Progenitor cell of endocrine pancreas (in vitro differentiated cells): ENCODE data around the gene CEP85. TPM values are rescaled to one million over a fixed set of nuclear protein-coding genes. Genes with fewer than 3 reads are reported as not detected.

Experiments used
- DNase-seq: peaks from one replicate; pipeline ENCODE4 v3.0.0; 2021; ENCODE audit warnings: low spot score; ENCODE audit not compliant: unreplicated experiment
- H3K27ac Mint-ChIP-seq: 2 replicates; pipeline ENCODE4 v1.8.0; 2021; ENCODE audit warnings: mild to moderate bottlenecking, moderate library complexity, mixed read lengths
- H3K27me3 Mint-ChIP-seq: 2 replicates; pipeline ENCODE4 v1.8.0; 2021; ENCODE audit warnings: mixed read lengths
- H3K36me3 Mint-ChIP-seq: 2 replicates; pipeline ENCODE4 v1.8.0; 2022; ENCODE audit warnings: mixed read lengths; ENCODE audit not compliant: insufficient read depth
- H3K4me1 Mint-ChIP-seq: 2 replicates; pipeline ENCODE4 v1.8.0; 2021; ENCODE audit warnings: low read depth, mixed read lengths
- H3K4me3 Mint-ChIP-seq: 2 replicates; pipeline ENCODE4 v1.8.0; 2021; ENCODE audit warnings: low read depth, mild to moderate bottlenecking, moderate library complexity, mixed read lengths
- H3K9me3 Mint-ChIP-seq: 2 replicates; pipeline ENCODE4 v1.8.0; 2021; ENCODE audit warnings: low read depth, mixed read lengths
- total RNA-seq: library from RNA; stranded (reverse); gene quantifications from 2 replicates; pipeline ENCODE4 v1.2.1, GENCODE V29; 2021
- TF ChIP-seq, protein P1 (sequence below): fragments of 200-600 bp; sonication (generic); IDR thresholded peaks from one replicate; pipeline ENCODE4 v1.5.0; 2021; ENCODE audit warnings: antibody characterized with exemption, mild to moderate bottlenecking; ENCODE audit not compliant: unreplicated experiment

CEP85 gene
- total RNA-seq, 1 donor from 2014 or later = 21.3 TPM

- H3K4me3 Mint-ChIP-seq = no peak overlapping the region
- TF ChIP-seq, protein P1, sequence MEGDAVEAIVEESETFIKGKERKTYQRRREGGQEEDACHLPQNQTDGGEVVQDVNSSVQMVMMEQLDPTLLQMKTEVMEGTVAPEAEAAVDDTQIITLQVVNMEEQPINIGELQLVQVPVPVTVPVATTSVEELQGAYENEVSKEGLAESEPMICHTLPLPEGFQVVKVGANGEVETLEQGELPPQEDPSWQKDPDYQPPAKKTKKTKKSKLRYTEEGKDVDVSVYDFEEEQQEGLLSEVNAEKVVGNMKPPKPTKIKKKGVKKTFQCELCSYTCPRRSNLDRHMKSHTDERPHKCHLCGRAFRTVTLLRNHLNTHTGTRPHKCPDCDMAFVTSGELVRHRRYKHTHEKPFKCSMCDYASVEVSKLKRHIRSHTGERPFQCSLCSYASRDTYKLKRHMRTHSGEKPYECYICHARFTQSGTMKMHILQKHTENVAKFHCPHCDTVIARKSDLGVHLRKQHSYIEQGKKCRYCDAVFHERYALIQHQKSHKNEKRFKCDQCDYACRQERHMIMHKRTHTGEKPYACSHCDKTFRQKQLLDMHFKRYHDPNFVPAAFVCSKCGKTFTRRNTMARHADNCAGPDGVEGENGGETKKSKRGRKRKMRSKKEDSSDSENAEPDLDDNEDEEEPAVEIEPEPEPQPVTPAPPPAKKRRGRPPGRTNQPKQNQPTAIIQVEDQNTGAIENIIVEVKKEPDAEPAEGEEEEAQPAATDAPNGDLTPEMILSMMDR = no peak
- H3K27ac Mint-ChIP-seq = no peak overlapping the region
- peaks cover 1% of the 10 kb centered on the region for H3K4me1 Mint-ChIP-seq
- no peaks in the 10 kb centered on the region for H3K9me3 Mint-ChIP-seq
- no peaks in the 10 kb centered on the region for H3K27me3 Mint-ChIP-seq
- H3K36me3 Mint-ChIP-seq = peaks cover 3% of the 10 kb centered on the region
- no peak for DNase-seq
Observed at GRCh38 chr1:26288311-26288941, 54.4 kb downstream of the CEP85 start.

DNA sequence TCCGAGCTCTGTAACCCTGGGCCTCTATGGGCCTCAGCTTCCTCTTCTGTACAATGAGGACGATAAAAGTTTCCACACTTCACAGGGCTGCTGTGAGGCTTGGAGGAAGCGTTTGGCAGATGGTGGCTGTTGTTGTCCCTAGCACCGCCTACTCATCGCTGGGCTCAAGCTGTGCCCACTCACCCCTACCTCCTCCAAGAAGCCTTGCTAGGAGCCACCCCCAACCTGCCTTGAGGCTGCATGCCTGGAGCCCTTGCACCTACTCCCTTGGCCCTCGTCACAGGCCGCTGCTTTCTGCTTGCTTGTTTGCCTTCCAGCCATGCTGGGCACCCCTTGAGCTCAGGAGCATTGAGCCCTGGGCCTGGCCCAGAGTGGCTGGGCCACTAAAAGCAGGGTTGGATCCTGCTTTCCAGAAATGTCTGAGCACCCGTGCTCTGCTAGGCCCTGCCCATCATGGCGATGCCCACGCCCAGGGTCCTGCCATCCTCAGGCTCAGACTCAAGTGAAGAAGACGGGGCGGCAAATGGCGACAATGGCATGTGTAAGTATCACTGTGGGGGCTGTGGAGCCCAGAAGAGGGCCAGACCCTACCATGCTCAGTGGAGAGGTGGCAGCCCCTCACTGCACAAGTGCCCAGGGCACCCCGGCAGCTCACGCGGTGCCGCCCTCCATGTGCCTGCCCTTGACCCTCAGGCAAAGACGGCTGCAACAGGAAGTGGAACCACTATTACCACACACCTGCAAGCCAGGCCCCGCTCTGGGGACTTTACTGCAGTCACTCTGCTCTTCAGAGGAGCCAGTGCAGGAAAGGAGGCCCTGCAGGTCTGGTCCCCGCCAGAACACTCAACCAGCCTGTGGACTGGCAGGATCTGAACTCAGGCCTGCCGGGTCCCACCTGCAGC lies 55.4 kb downstream of the CEP85 start:
- H3K4me3 Mint-ChIP-seq = no peak overlapping the region
- TF ChIP-seq, protein P1 = no peak
- no peaks in the 10 kb centered on the region for H3K27me3 Mint-ChIP-seq
- peaks cover 4% of the 10 kb centered on the region for H3K36me3 Mint-ChIP-seq
- peak overlapping the region; percentile 45 for H3K27ac Mint-ChIP-seq
- DNase-seq = no peak
- H3K4me1 Mint-ChIP-seq = peaks cover 1% of the 10 kb centered on the region
- H3K9me3 Mint-ChIP-seq = no peaks in the 10 kb centered on the region

- peaks cover 1% of the 10 kb centered on the region for H3K36me3 Mint-ChIP-seq
- no peak overlapping the region for H3K27ac Mint-ChIP-seq
- no peak for DNase-seq
- TF ChIP-seq, protein P1 = no peak
- no peak overlapping the region for H3K4me3 Mint-ChIP-seq
- no peaks in the 10 kb centered on the region for H3K9me3 Mint-ChIP-seq
- no peaks in the 10 kb centered on the region for H3K4me1 Mint-ChIP-seq
- H3K27me3 Mint-ChIP-seq = no peaks in the 10 kb centered on the region
Observed at GRCh38 chr1:26290122-26290881, 56.3 kb downstream of the CEP85 start.

GRCh38 chr1:26290882-26291261 lies 56.9 kb downstream of the CEP85 start:
- DNase-seq = no peak
- no peaks in the 10 kb centered on the region for H3K4me1 Mint-ChIP-seq
- H3K27me3 Mint-ChIP-seq = no peaks in the 10 kb centered on the region
- H3K36me3 Mint-ChIP-seq = peaks cover 1% of the 10 kb centered on the region
- H3K9me3 Mint-ChIP-seq = no peaks in the 10 kb centered on the region
- no peak overlapping the region for H3K4me3 Mint-ChIP-seq
- no peak overlapping the region for H3K27ac Mint-ChIP-seq
- TF ChIP-seq, protein P1 = no peak

- Mint-ChIP-seq H3K4me1 (no peaks in the 10 kb centered on the region), H3K27ac (no peak overlapping the region), H3K27me3 (no peaks in the 10 kb centered on the region), H3K4me3 (no peak overlapping the region), H3K36me3 (peaks cover 4% of the 10 kb centered on the region), H3K9me3 (no peaks in the 10 kb centered on the region)
- TF ChIP-seq, protein P1 = no peak
- DNase-seq = no peak
Observed at GRCh38 chr1:26291433-26291832, 57.4 kb downstream of the CEP85 start.
